Measurements from ENCODE around the gene LAYN. TPM values are rescaled to one million over a fixed set of nuclear protein-coding genes. Genes with fewer than 3 reads are reported as not detected.

Gene LAYN
- total RNA-seq, 4 donors from 2014 or later = 1.6 to 13.0 (median 8.9) TPM

GRCh38 chr11:111528557-111528956 is 12.0 kb upstream of the LAYN start:
- H3K4me3 ChIP-seq = no peak overlapping the region
- intact Hi-C loops (cut with DNase I) = no loop called here
- no peak for DNase-seq
- no peak overlapping the region for H3K27ac ChIP-seq
- no peaks in the 10 kb centered on the region for H3K9me3 ChIP-seq
- TF ChIP-seq POLR2A (IDR thresholded peaks at IDR 0.05) (no peak), CTCF (IDR thresholded peaks at IDR 0.05) (no peak)
- no peaks in the 10 kb centered on the region for H3K36me3 ChIP-seq
- WGBS, 2 donors = 38 to 48% methylated on average over 1 of the region's 1 CpG
- peaks cover 0 to 20% (median 4%) of the 10 kb centered on the region in 3 donors for H3K4me1 ChIP-seq
- peaks cover 0 to 2% (median 0%) of the 10 kb centered on the region in 4 donors for H3K27me3 ChIP-seq

- WGBS, 2 donors = 24 to 66% methylated on average over 3 of the region's 3 CpGs
Measured at GRCh38 chr11:111530091-111530490, 10.4 kb upstream of the LAYN start.

GRCh38 chr11:111531136-111531535 is 9.4 kb upstream of the LAYN start:
- DNase-seq = no peak
- H3K4me3 ChIP-seq = no peak overlapping the region
- H3K4me1 ChIP-seq = peaks cover 0 to 20% (median 0%) of the 10 kb centered on the region in 3 donors
- H3K27ac ChIP-seq = peak overlapping the region in 1 of 4 donors; percentile 55
- TF ChIP-seq POLR2A (IDR thresholded peaks at IDR 0.05) (no peak), CTCF (IDR thresholded peaks at IDR 0.05) (no peak)
- no peaks in the 10 kb centered on the region for H3K9me3 ChIP-seq
- peaks cover 0 to 17% (median 0%) of the 10 kb centered on the region in 4 donors for H3K27me3 ChIP-seq
- H3K36me3 ChIP-seq = no peaks in the 10 kb centered on the region
- intact Hi-C loops (cut with DNase I) = no loop called here

More at GRCh38 chr11:111530091-111530490, 10.4 kb upstream of the LAYN start:
- Histone ChIP-seq H3K27ac (no peak overlapping the region), H3K4me3 (no peak overlapping the region), H3K4me1 (peaks cover 0 to 20% (median 4%) of the 10 kb centered on the region in 3 donors), H3K36me3 (no peaks in the 10 kb centered on the region), H3K9me3 (no peaks in the 10 kb centered on the region), H3K27me3 (peaks cover 0 to 15% (median 0%) of the 10 kb centered on the region in 4 donors)
- no peak for DNase-seq
- intact Hi-C loops (cut with DNase I) = no loop called here
- TF ChIP-seq CTCF (IDR thresholded peaks at IDR 0.05) (no peak), POLR2A (IDR thresholded peaks at IDR 0.05) (no peak)

GRCh38 chr11:111531687-111532364 is 8.7 kb upstream of the LAYN start:
- intact Hi-C loops (cut with DNase I) = no loop called here
- WGBS, 2 donors = 55% methylated on average over 9 of the region's 9 CpGs
- no peak for TF ChIP-seq CTCF (IDR thresholded peaks at IDR 0.05)
- no peak for TF ChIP-seq POLR2A (IDR thresholded peaks at IDR 0.05)
- Histone ChIP-seq H3K27ac (peak overlapping the region in 1 of 4 donors; percentile 55), H3K4me3 (no peak overlapping the region), H3K36me3 (no peaks in the 10 kb centered on the region), H3K4me1 (peaks cover 0 to 20% (median 0%) of the 10 kb centered on the region in 3 donors), H3K27me3 (peaks cover 0 to 18% (median 0%) of the 10 kb centered on the region in 4 donors), H3K9me3 (no peaks in the 10 kb centered on the region)
- DNase-seq = no peak

- Histone ChIP-seq H3K4me1 (peaks cover 0 to 20% (median 0%) of the 10 kb centered on the region in 3 donors), H3K27ac (no peak overlapping the region), H3K36me3 (no peaks in the 10 kb centered on the region), H3K27me3 (peaks cover 0 to 23% (median 0%) of the 10 kb centered on the region in 4 donors), H3K4me3 (no peak overlapping the region), H3K9me3 (no peaks in the 10 kb centered on the region)
- TF ChIP-seq CTCF (IDR thresholded peaks at IDR 0.05) (no peak), POLR2A (IDR thresholded peaks at IDR 0.05) (no peak)
- DNase-seq = no peak
- intact Hi-C loops (cut with DNase I) = no loop called here
- 73 to 78% methylated on average over 5 of the region's 5 CpGs for WGBS, 2 donors
Measured at GRCh38 chr11:111532365-111532709, 8.2 kb upstream of the LAYN start.
